Muscle layer of duodenum (tissue), 2 donors: ENCODE results near the gene ALS2.

Experiments
- H3K27ac ChIP-seq: one replicate; pipeline ENCODE4 v1.7.0; 2013; ENCODE audit warnings: mild to moderate bottlenecking, low read length
- H3K27me3 ChIP-seq: one replicate; pipeline ENCODE4 v1.7.0; 2013; ENCODE audit warnings: low read depth, mild to moderate bottlenecking, control low read depth, low read length
- H3K36me3 ChIP-seq, 2 donors: one replicate each; pipeline ENCODE4 v1.7.0; 2013; ENCODE audit warnings: low read length in 2 of 2, control low read depth in 1 of 2, mild to moderate bottlenecking in 1 of 2; ENCODE audit not compliant: insufficient read depth in 2 of 2, control insufficient read depth in 1 of 2
- H3K4me1 ChIP-seq, 2 donors: one replicate each; pipeline ENCODE4 v1.7.0; 2013; ENCODE audit warnings: low read length in 2 of 2, mild to moderate bottlenecking in 2 of 2, control low read depth in 1 of 2, moderate library complexity in 1 of 2; ENCODE audit not compliant: insufficient read depth in 2 of 2, control insufficient read depth in 1 of 2
- H3K4me3 ChIP-seq, 2 donors: one replicate each; pipeline ENCODE4 v1.7.0; 2013; ENCODE audit warnings: low read length in 2 of 2, low read depth in 1 of 2, mild to moderate bottlenecking in 1 of 2
- H3K9me3 ChIP-seq, 2 donors: one replicate each; pipeline ENCODE4 v1.7.0; 2013; ENCODE audit warnings: low read length in 2 of 2, control low read depth in 1 of 2, mild to moderate bottlenecking in 1 of 2; ENCODE audit not compliant: control insufficient read depth in 1 of 2
- donor health status: healthy.

The ALS2 gene

GRCh38 chr2:201790989-201791388, 10.3 kb upstream of the ALS2 start:
- H3K27ac ChIP-seq: no peak overlapping the region
- no peaks in the 10 kb centered on the region for H3K27me3 ChIP-seq
- no peaks in the 10 kb centered on the region for H3K36me3 ChIP-seq
- H3K4me3 ChIP-seq: no peak overlapping the region
- no peaks in the 10 kb centered on the region for H3K9me3 ChIP-seq
- no peaks in the 10 kb centered on the region for H3K4me1 ChIP-seq

GRCh38 chr2:201790291-201790690, 9.6 kb upstream of the ALS2 start:
- no peak overlapping the region for H3K4me3 ChIP-seq
- H3K36me3 ChIP-seq: no peaks in the 10 kb centered on the region
- no peaks in the 10 kb centered on the region for H3K4me1 ChIP-seq
- no peaks in the 10 kb centered on the region for H3K27me3 ChIP-seq
- H3K27ac ChIP-seq: no peak overlapping the region
- no peaks in the 10 kb centered on the region for H3K9me3 ChIP-seq

DNA sequence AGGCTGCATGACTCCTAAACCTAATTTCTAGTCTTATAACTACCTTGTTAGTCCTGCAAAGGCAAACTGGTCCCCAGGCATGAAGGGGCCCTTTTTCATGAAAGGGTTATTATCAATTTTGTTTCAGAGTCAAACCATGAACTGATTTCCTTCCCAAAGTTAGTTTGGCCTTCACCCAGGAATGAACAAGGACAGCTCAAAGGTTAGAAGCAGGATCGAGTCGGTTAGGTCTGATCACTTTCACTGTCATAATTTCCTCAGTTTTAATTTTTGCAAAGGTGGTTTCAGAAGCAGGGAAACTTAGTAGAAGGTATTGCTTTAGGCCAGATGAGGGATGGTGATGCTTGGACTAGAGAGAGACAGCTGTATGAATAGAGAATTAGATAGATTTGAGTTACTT, 8.7 kb upstream of the ALS2 start:
- H3K9me3 ChIP-seq: no peaks in the 10 kb centered on the region
- no peaks in the 10 kb centered on the region for H3K36me3 ChIP-seq
- H3K4me1 ChIP-seq: no peaks in the 10 kb centered on the region
- no peak overlapping the region for H3K27ac ChIP-seq
- H3K27me3 ChIP-seq: no peaks in the 10 kb centered on the region
- H3K4me3 ChIP-seq: no peak overlapping the region

GRCh38 chr2:201788371-201788770, 7.6 kb upstream of the ALS2 start:
- Histone ChIP-seq H3K27me3 (no peaks in the 10 kb centered on the region), H3K27ac (no peak overlapping the region), H3K4me1 (no peaks in the 10 kb centered on the region), H3K9me3 (no peaks in the 10 kb centered on the region), H3K4me3 (no peak overlapping the region), H3K36me3 (no peaks in the 10 kb centered on the region)

DNA sequence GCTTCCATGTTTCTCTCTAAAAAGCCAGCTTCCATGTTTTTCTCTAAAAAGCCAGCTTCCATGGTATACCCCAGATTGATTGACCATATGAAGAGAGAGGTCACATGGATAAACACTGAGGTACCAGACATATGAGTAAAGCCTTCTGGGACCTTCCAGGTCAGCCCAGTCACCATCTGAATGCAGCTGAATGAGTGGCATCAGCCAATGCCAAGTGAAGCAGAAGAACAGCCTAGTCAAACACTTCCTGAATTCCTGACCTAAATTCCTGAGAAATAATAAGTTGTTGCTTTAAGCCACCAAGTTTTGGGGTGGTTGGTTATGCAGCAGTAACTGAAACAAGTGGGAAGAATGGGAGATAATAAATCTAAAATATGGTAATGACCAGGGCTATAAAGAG, 5.7 kb upstream of the ALS2 start:
- H3K9me3 ChIP-seq: no peaks in the 10 kb centered on the region
- no peak overlapping the region for H3K27ac ChIP-seq
- H3K36me3 ChIP-seq: no peaks in the 10 kb centered on the region
- H3K27me3 ChIP-seq: no peaks in the 10 kb centered on the region
- H3K4me1 ChIP-seq: no peaks in the 10 kb centered on the region
- no peak overlapping the region for H3K4me3 ChIP-seq

DNA sequence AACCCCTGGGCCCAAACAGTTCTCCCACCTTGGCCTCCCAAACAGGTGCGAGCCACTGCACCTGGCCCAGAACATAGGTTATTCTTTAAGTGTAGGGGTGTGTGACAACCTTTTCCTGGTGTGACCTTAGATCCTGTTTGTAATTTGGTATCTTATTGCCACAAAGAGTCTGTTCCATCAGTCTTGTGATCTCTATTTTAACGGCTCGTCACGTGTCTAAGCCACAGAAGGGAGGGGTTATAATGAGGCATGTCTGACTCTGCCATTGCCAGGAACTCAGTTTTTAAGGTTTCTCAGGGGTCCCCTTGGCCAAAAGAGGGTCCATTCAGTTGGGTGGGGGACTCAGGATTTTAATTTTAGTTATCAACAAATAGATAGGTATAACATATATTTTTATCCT, 4.4 kb upstream of the ALS2 start:
- no peak overlapping the region for H3K27ac ChIP-seq
- no peaks in the 10 kb centered on the region for H3K9me3 ChIP-seq
- no peaks in the 10 kb centered on the region for H3K27me3 ChIP-seq
- H3K4me1 ChIP-seq: peaks cover 0 to 2% of the 10 kb centered on the region in 2 donors
- no peak overlapping the region for H3K4me3 ChIP-seq
- no peaks in the 10 kb centered on the region for H3K36me3 ChIP-seq

DNA sequence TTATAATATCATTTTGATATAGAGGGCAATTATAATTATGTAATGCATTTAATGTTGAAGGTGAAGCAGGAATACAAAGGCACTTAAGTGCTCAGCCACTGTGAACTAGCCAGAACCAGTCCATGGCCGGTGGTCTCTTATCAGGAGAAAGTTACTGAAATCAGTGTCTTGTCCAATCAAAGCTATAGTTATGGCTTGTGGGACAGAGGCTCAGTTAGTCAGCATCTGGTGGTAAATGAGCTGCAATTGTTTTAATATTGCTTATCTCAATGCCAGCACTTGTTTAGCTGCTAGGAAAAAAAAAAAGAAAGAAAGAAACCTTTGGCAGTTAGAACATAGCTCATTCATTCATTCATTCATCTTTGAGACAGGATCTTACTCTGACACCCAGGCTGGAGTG, 3.8 kb upstream of the ALS2 start:
- Histone ChIP-seq H3K27ac (no peak overlapping the region), H3K4me1 (peaks cover 4 to 7% of the 10 kb centered on the region in 2 donors), H3K36me3 (no peaks in the 10 kb centered on the region), H3K27me3 (no peaks in the 10 kb centered on the region), H3K9me3 (no peaks in the 10 kb centered on the region), H3K4me3 (no peak overlapping the region)

DNA sequence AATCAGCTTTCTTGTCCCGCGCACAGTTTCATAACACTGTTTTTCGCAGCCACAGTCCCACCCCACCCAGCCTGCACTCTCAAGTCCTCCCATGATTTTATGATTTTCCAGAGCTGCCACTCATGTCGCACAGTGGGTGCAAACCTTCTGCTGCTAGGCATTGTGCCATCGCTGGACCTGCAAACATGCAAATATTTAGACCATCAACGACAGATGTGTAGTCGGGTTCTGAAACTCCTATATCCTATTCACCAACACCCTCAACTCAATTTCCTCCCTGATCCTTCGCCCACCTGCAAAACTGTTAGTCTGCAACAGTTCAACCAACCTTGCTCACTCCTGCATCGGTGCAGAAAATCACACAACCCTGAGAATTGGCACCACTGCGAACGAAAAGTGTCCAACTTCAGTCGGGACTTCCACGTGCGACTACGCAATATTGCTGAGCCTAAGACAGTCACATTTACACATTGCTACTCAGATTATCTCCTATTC, 871 bp upstream of the ALS2 start:
- Histone ChIP-seq H3K27ac (peak overlapping the region; percentile 78), H3K27me3 (no peaks in the 10 kb centered on the region), H3K36me3 (no peaks in the 10 kb centered on the region), H3K4me1 (peaks cover 7 to 12% of the 10 kb centered on the region in 2 donors), H3K4me3 (peak overlapping the region; percentile 89 to 95), H3K9me3 (no peaks in the 10 kb centered on the region)

DNA sequence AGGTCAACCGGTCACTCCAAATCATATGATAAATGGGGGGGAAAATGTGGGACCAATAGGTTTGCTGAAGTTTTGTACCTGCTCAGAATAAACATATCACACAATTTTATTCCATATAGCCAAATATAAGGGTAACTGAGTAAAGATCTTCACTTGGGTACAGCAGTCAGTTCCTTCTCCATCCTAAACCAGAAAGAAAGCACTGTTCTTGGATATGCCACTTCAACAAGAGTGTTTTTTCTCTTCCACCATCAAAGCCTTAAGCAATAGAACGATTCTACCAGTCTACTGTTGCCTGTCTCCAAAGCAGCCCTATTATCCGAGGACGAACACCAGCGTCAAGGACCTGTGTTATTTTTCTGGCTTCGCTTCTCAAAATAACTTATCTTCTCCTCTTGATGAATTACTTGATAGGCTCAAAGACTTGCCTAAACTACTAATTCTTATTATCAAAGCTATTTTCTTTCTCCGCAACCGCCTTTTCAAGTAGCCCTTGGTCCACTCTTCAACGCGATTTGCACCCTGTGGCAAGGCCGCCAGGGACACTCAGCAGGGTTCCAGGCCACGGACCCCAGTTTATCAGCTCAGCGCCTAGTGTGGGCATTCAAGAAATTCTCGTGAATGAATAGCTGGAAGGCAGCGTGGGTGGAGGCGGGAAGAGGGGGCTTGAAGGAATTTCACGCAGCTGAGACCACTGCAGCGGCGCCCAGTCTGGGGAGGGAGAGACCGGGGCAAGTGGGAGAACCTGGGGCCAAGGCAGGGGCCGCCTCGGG, 646 bp downstream of the ALS2 start:
- no peaks in the 10 kb centered on the region for H3K27me3 ChIP-seq
- H3K9me3 ChIP-seq: no peaks in the 10 kb centered on the region
- H3K4me1 ChIP-seq: peaks cover 7 to 12% of the 10 kb centered on the region in 2 donors
- peak overlapping the region; percentile 89 to 95 for H3K4me3 ChIP-seq
- H3K27ac ChIP-seq: peak overlapping the region; percentile 78
- no peaks in the 10 kb centered on the region for H3K36me3 ChIP-seq

DNA sequence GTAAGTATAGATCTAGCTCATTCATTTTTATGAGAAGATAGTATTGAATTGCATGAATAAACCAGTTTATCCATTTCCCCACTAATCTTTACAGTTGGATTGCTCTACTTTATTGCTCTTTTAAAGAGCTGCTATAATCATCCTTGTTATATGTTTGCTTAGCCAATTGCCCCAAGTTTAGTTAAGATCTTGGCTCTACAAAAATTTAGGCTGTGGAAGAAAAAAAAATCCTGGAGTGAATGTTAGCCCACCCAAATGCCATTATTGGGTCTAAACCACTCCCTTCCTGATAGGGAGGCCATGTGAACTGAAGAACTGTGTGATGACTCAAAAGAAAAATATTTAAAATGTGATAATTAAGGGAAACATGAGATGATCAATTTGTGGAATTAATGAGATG, 2.9 kb downstream of the ALS2 start:
- Histone ChIP-seq H3K27me3 (no peaks in the 10 kb centered on the region), H3K27ac (no peak overlapping the region), H3K36me3 (no peaks in the 10 kb centered on the region), H3K4me3 (no peak overlapping the region), H3K9me3 (no peaks in the 10 kb centered on the region), H3K4me1 (peaks cover 7 to 12% of the 10 kb centered on the region in 2 donors)

GRCh38 chr2:201777043-201777442, 3.7 kb downstream of the ALS2 start:
- H3K4me3 ChIP-seq: no peak overlapping the region
- H3K36me3 ChIP-seq: no peaks in the 10 kb centered on the region
- H3K27ac ChIP-seq: no peak overlapping the region
- peaks cover 7 to 12% of the 10 kb centered on the region in 2 donors for H3K4me1 ChIP-seq
- H3K9me3 ChIP-seq: no peaks in the 10 kb centered on the region
- no peaks in the 10 kb centered on the region for H3K27me3 ChIP-seq

DNA sequence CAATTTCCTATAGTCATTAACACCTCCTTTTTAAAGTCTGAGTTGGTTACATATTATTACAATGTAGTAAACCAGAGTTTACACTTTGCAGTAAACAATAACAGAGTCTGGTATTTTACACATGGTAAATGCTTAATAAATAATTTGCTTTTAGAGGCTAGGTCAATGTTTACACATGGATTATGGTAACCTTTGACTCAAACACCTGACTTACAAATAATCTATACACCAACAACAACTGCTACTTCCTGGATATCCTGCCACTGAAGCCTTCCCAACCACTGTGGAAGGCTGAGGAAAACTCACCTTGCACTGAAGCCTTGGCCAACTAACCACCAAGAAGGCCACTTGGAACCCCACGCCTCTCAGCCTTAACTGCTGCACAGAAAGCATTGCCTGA, 5.4 kb downstream of the ALS2 start:
- no peaks in the 10 kb centered on the region for H3K36me3 ChIP-seq
- no peaks in the 10 kb centered on the region for H3K27me3 ChIP-seq
- H3K9me3 ChIP-seq: no peaks in the 10 kb centered on the region
- no peak overlapping the region for H3K27ac ChIP-seq
- H3K4me3 ChIP-seq: no peak overlapping the region
- peaks cover 7 to 12% of the 10 kb centered on the region in 2 donors for H3K4me1 ChIP-seq
